Pulmonary artery endothelial cell (primary cell): Measurements from ENCODE around the gene NPSR1. TPM values are rescaled to one million over a fixed set of nuclear protein-coding genes. Genes with fewer than 3 reads are reported as not detected.
"Not testable (repeated sequence)": the region's sequence is repeated elsewhere in the genome, so short reads cannot be mapped to it uniquely, and the experiment has no call there.

Source experiments
- DNase-seq: peaks from one replicate; pipeline ENCODE4 v3.0.0-alpha.2; 2011; ENCODE audit warnings: low read depth, low spot score
- total RNA-seq: library from RNA; depleted of rRNA; stranded (reverse); fragments of >200 nt; gene quantifications from 2 replicates; pipeline ENCODE4 v1.2.3, GENCODE V29; 2014

NPSR1 gene
- total RNA-seq, 1 donor from 2014 or later = not detected

- no peak for DNase-seq
Measured at GRCh38 chr7:34757570-34758110, 99.6 kb downstream of the NPSR1 start.

- no peak for DNase-seq
Measured at GRCh38 chr7:34758111-34758601, 100.1 kb downstream of the NPSR1 start.

- DNase-seq = peak; percentile 10
Measured at GRCh38 chr7:34759477-34760125, 101.6 kb downstream of the NPSR1 start.

- no peak for DNase-seq
Measured at GRCh38 chr7:34760271-34760670, 102.3 kb downstream of the NPSR1 start.

GRCh38 chr7:34761206-34761605 is 103.2 kb downstream of the NPSR1 start:
- DNase-seq = no peak

GRCh38 chr7:34761627-34762026 is 103.6 kb downstream of the NPSR1 start:
- no peak for DNase-seq

GRCh38 chr7:34762764-34763163 is 104.7 kb downstream of the NPSR1 start:
- no peak for DNase-seq

GRCh38 chr7:34772296-34772938 is 114.4 kb downstream of the NPSR1 start:
- no peak for DNase-seq

- no peak for DNase-seq
Measured at GRCh38 chr7:34776748-34777358, 118.8 kb downstream of the NPSR1 start.

- no peak for DNase-seq
Measured at GRCh38 chr7:34780546-34780945, 122.5 kb downstream of the NPSR1 start.

GRCh38 chr7:34787586-34787985 is 129.6 kb downstream of the NPSR1 start:
- DNase-seq = no peak

- no peak for DNase-seq
Measured at GRCh38 chr7:34806831-34807230, 148.8 kb downstream of the NPSR1 start.

GRCh38 chr7:34807548-34808340 is 149.7 kb downstream of the NPSR1 start:
- DNase-seq = no peak

- DNase-seq = not testable (repeated sequence)
Measured at GRCh38 chr7:34814203-34814842, 156.3 kb downstream of the NPSR1 start.

- DNase-seq = no peak
Measured at GRCh38 chr7:34821932-34822558, 164.0 kb downstream of the NPSR1 start.

GRCh38 chr7:34823650-34824258 is 165.7 kb downstream of the NPSR1 start:
- DNase-seq = peak; percentile 7

GRCh38 chr7:34825221-34825620 is 167.2 kb downstream of the NPSR1 start:
- no peak for DNase-seq

GRCh38 chr7:34830390-34830789 is 172.4 kb downstream of the NPSR1 start:
- no peak for DNase-seq

GRCh38 chr7:34831436-34831835 is 173.4 kb downstream of the NPSR1 start:
- DNase-seq = no peak

- no peak for DNase-seq
Measured at GRCh38 chr7:34832020-34832419, 174.0 kb downstream of the NPSR1 start.
